H1 (cell line): ENCODE data around the gene KDM2A. TPM values are rescaled to one million over a fixed set of nuclear protein-coding genes. Genes with fewer than 3 reads are reported as not detected.

Experiments used
- CTCF ChIA-PET: fragments of 300-600 bp; sonication (Branson Sonifier 250); formaldehyde crosslinking; loops from one replicate; lab custom pipeline; 2021; ENCODE audit not compliant: partially characterized antibody; lab: Charles Lee
- POLR2A ChIA-PET: fragments of 300-600 bp; sonication (Branson Sonifier 250); formaldehyde crosslinking; loops from one replicate; lab custom pipeline; 2021; ENCODE audit warnings: inconsistent platforms; ENCODE audit not compliant: partially characterized antibody; lab: Charles Lee
- DNase-seq, 2 experiments: peaks; one replicate each; pipeline versions ENCODE4 v3.0.0 to v3.0.0-alpha.2; 2010 to 2022; ENCODE audit warnings: low spot score in 2 of 2, low read depth in 1 of 2, mixed read lengths in 1 of 2
- FAIRE-seq: peaks from 2 replicates; lab custom pipeline; 2011; peaks lifted over from hg19 to GRCh38; lab: Jason Lieb, UNC
- H2AFZ ChIP-seq: 2 replicates; pipeline ENCODE4 v1.8.1; 2012; ENCODE audit warnings: low read length, inconsistent platforms
- H2AK5ac ChIP-seq: 2 replicates; pipeline ENCODE4 v1.6.1; 2013; ENCODE audit warnings: low read depth, low read length
- H2BK120ac ChIP-seq: replicated peaks from 2 replicates; pipeline ENCODE3; 2013; ENCODE audit warnings: low read depth, low read length, inconsistent platforms
- H2BK12ac ChIP-seq: 2 replicates; pipeline ENCODE4 v1.6.1; 2013; ENCODE audit warnings: low read depth, low read length
- H2BK15ac ChIP-seq: 2 replicates; pipeline ENCODE4 v1.6.1; 2013; ENCODE audit warnings: low read length
- H2BK20ac ChIP-seq: 2 replicates; pipeline ENCODE4 v1.6.1; 2013; ENCODE audit warnings: low read length
- H2BK5ac ChIP-seq: 2 replicates; pipeline ENCODE4 v1.6.1; 2013; ENCODE audit warnings: low read depth, low read length
- H3K14ac ChIP-seq: 2 replicates; pipeline ENCODE4 v1.6.1; 2013; ENCODE audit warnings: inconsistent platforms; ENCODE audit not compliant: insufficient read length
- H3K18ac ChIP-seq: 2 replicates; pipeline ENCODE4 v1.6.1; 2013; ENCODE audit warnings: low read length; ENCODE audit errors: extremely low read depth
- H3K23ac ChIP-seq: 2 replicates; pipeline ENCODE4 v1.6.1; 2013; ENCODE audit warnings: inconsistent platforms; ENCODE audit not compliant: insufficient read length
- H3K23me2 ChIP-seq: 2 replicates; pipeline ENCODE4 v1.6.1; 2013; ENCODE audit warnings: low read depth, low read length
- H3K27ac ChIP-seq: 2 replicates; pipeline ENCODE4 v1.6.1; 2011; ENCODE audit warnings: low read depth, low read length, inconsistent platforms
- H3K27me3 ChIP-seq, 4 experiments: replicated peaks in 1 of 4; 1 replicate in 1 of 4; 2 replicates in 3 of 4; pipeline versions ENCODE4 v1.6.1 to v1.8.1; 2011 to 2013; ENCODE audit warnings: low read length in 3 of 4, mild to moderate bottlenecking in 3 of 4, inconsistent platforms in 2 of 4, mixed read lengths in 2 of 4, moderate library complexity in 1 of 4; ENCODE audit not compliant: control insufficient read depth in 3 of 4, insufficient read depth in 3 of 4; ENCODE audit errors: extremely low read depth in 1 of 4
- H3K36me3 ChIP-seq, 4 experiments: 2 replicates each; pipeline versions ENCODE4 v1.6.1 to v1.8.1; 2011 to 2013; ENCODE audit warnings: mild to moderate bottlenecking in 4 of 4, low read length in 3 of 4, moderate library complexity in 2 of 4, control low read depth in 1 of 4, inconsistent platforms in 1 of 4; ENCODE audit not compliant: insufficient read depth in 4 of 4, control insufficient read depth in 2 of 4
- H3K4ac ChIP-seq: replicated peaks from 2 replicates; pipeline ENCODE3; 2013; ENCODE audit warnings: low read length, low read depth, mixed read lengths, inconsistent platforms; ENCODE audit not compliant: insufficient read length
- H3K4me1 ChIP-seq, 4 experiments: replicated peaks in 1 of 4; 1 replicate in 1 of 4; 2 replicates in 3 of 4; pipeline versions ENCODE4 v1.6.1 to v1.8.1; 2011 to 2013; ENCODE audit warnings: low read length in 3 of 4, inconsistent platforms in 2 of 4, mixed read lengths in 1 of 4; ENCODE audit not compliant: insufficient read depth in 4 of 4, control insufficient read depth in 3 of 4
- H3K4me2 ChIP-seq, 2 experiments: 2 replicates each; pipeline versions ENCODE4 v1.6.1 to v1.8.1; 2011 to 2013; ENCODE audit warnings: low read depth in 2 of 2, low read length in 2 of 2, control low read depth in 1 of 2, inconsistent platforms in 1 of 2, mild to moderate bottlenecking in 1 of 2; ENCODE audit not compliant: insufficient read depth in 1 of 2
- H3K4me3 ChIP-seq, 4 experiments: fragments of 200-600, 300-600 bp in 1 of 4; sonication (generic), shearing (Covaris generic), sonication (Bioruptor Twin) in 1 of 4; 2 replicates each; pipeline versions ENCODE4 v1.5.1 to v1.8.1; 2011 to 2016; ENCODE audit warnings: low read length in 4 of 4, low read depth in 3 of 4, control low read depth in 2 of 4, inconsistent platforms in 2 of 4, mild to moderate bottlenecking in 2 of 4, mixed read lengths in 1 of 4, moderate library complexity in 1 of 4; ENCODE audit not compliant: insufficient read depth in 2 of 4; ENCODE audit errors: extremely low read depth in 1 of 4
- H3K56ac ChIP-seq: replicated peaks from 2 replicates; pipeline ENCODE3; 2013; ENCODE audit warnings: low read depth, mild to moderate bottlenecking, mixed read lengths, low read length, inconsistent platforms; ENCODE audit not compliant: insufficient read length
- H3K79me1 ChIP-seq: 2 replicates; pipeline ENCODE4 v1.6.1; 2013; ENCODE audit warnings: low read depth, low read length, control low read depth
- H3K79me2 ChIP-seq, 2 experiments: 2 replicates each; pipeline versions ENCODE4 v1.6.1 to v1.8.1; 2012 to 2013; ENCODE audit warnings: low read length in 2 of 2, mild to moderate bottlenecking in 2 of 2, inconsistent platforms in 1 of 2; ENCODE audit not compliant: insufficient read depth in 2 of 2, control insufficient read depth in 1 of 2
- H3K9ac ChIP-seq, 4 experiments: replicated peaks in 1 of 4; 1 replicate in 1 of 4; 2 replicates in 3 of 4; pipeline versions ENCODE4 v1.6.1 to v1.8.1; 2011 to 2013; ENCODE audit warnings: low read depth in 3 of 4, low read length in 3 of 4, control low read depth in 2 of 4, mild to moderate bottlenecking in 2 of 4, moderate library complexity in 2 of 4, inconsistent platforms in 1 of 4; ENCODE audit errors: extremely low read depth in 1 of 4
- H3K9me3 ChIP-seq, 2 experiments: 2 replicates each; pipeline versions ENCODE4 v1.6.1 to v1.8.1; 2012 to 2013; ENCODE audit warnings: mild to moderate bottlenecking in 2 of 2, moderate library complexity in 2 of 2, control low read depth in 1 of 2, inconsistent platforms in 1 of 2, low read depth in 1 of 2, low read length in 1 of 2, mixed read lengths in 1 of 2; ENCODE audit not compliant: insufficient read depth in 2 of 2
- H4K20me1 ChIP-seq, 2 experiments: replicated peaks in 1 of 2; 2 replicates each; pipeline versions ENCODE3 to v1.8.1; 2011 to 2013; ENCODE audit warnings: inconsistent platforms in 2 of 2, low read length in 2 of 2, mild to moderate bottlenecking in 1 of 2; ENCODE audit not compliant: insufficient read depth in 2 of 2, control insufficient read depth in 1 of 2
- H4K5ac ChIP-seq: 2 replicates; pipeline ENCODE4 v1.6.1; 2013; ENCODE audit warnings: low read length, low read depth, mixed read lengths, inconsistent platforms; ENCODE audit not compliant: insufficient read length
- H4K8ac ChIP-seq: 2 replicates; pipeline ENCODE4 v1.8.0; 2013; ENCODE audit warnings: mild to moderate bottlenecking, moderate library complexity, low read length, inconsistent platforms; ENCODE audit not compliant: insufficient read depth; ENCODE audit errors: extremely low read depth
- H4K91ac ChIP-seq: replicated peaks from 2 replicates; pipeline ENCODE3; 2013; ENCODE audit warnings: low read length, mixed read lengths, inconsistent platforms; ENCODE audit not compliant: insufficient read length
- CHD2 ChIP-seq: IDR thresholded peaks from 2 replicates; pipeline ENCODE4 v1.6.1; 2012; ENCODE audit warnings: low read length, improper control_type of control experiment
- CREB1 ChIP-seq: IDR thresholded peaks from 2 replicates; pipeline ENCODE4 v1.6.1; 2012; ENCODE audit warnings: inconsistent platforms
- EP300 ChIP-seq, 2 experiments: IDR thresholded peaks; 1 replicate in 1 of 2; 2 replicates in 1 of 2; pipeline ENCODE4 v1.6.1; 2011 to 2012; ENCODE audit warnings: low read depth in 2 of 2, low read length in 2 of 2, mild to moderate bottlenecking in 2 of 2, borderline replicate concordance in 1 of 2, inconsistent platforms in 1 of 2, moderate library complexity in 1 of 2
- EZH2 ChIP-seq: fragments of 200-600 bp; sonication (generic); IDR thresholded peaks from 2 replicates; pipeline ENCODE4 v1.7.1; 2012; ENCODE audit warnings: low read depth, mild to moderate bottlenecking, moderate library complexity, low read length, inconsistent platforms; ENCODE audit not compliant: severe bottlenecking
- MAX ChIP-seq: IDR thresholded peaks from 2 replicates; pipeline ENCODE4 v1.6.1; 2012; ENCODE audit warnings: inconsistent platforms
- PHF8 ChIP-seq: fragments of 200-600 bp; sonication (generic); conservative IDR thresholded peaks from 2 replicates; pipeline ENCODE4 v1.7.1; 2012; ENCODE audit warnings: low read depth, mild to moderate bottlenecking, inconsistent platforms, low read length, moderate library complexity
- POLR2AphosphoS5 ChIP-seq: IDR thresholded peaks from 2 replicates; pipeline ENCODE4 v1.6.1; 2011; ENCODE audit warnings: low read depth, low read length
- POU5F1 ChIP-seq: IDR thresholded peaks from 2 replicates; pipeline ENCODE4 v1.6.1; 2011; ENCODE audit warnings: low read depth, mild to moderate bottlenecking, low read length, moderate library complexity
- RBBP5 ChIP-seq: IDR thresholded peaks from 2 replicates; pipeline ENCODE4 v1.7.1; 2012; ENCODE audit warnings: low read depth, mild to moderate bottlenecking, inconsistent platforms, low read length, moderate library complexity, borderline replicate concordance
- RNF2 ChIP-seq: fragments of 200-900, 300-1000 bp; sonication (generic); IDR thresholded peaks from 2 replicates; pipeline ENCODE4 v1.7.1; 2016; ENCODE audit warnings: borderline replicate concordance, low read depth, mild to moderate bottlenecking, antibody characterized with exemption, low read length; ENCODE audit not compliant: poor library complexity, severe bottlenecking; ENCODE audit errors: missing control alignments
- SAP30 ChIP-seq: fragments of 300-600 bp; sonication (generic); IDR thresholded peaks from 2 replicates; pipeline ENCODE4 v1.7.1; 2012; ENCODE audit warnings: low read length, moderate library complexity, mild to moderate bottlenecking, inconsistent platforms; ENCODE audit not compliant: insufficient read depth, insufficient replicate concordance
- TCF12 ChIP-seq: IDR thresholded peaks from 2 replicates; pipeline ENCODE4 v1.6.1; 2011; ENCODE audit warnings: low read depth, mild to moderate bottlenecking, low read length
- ZNF274 ChIP-seq: IDR thresholded peaks from 2 replicates; pipeline ENCODE4 v1.7.0; 2012; ENCODE audit warnings: low read length, borderline replicate concordance; ENCODE audit errors: extremely low read depth
- WGBS, 2 experiments: shearing (Covaris generic) in 1 of 2; methylation state at CpG; one replicate each; pipeline versions ENCODE4 v1.1.6 to v1.1.7; 2013 to 2015; ENCODE audit warnings: low lambda C conversion rate in 2 of 2, mixed read lengths in 2 of 2, inconsistent platforms in 1 of 2, low coverage in 1 of 2, missing lambda C conversion rate in 1 of 2; ENCODE audit not compliant: insufficient replicate concordance in 2 of 2, insufficient coverage in 1 of 2, insufficient read length in 1 of 2; ENCODE audit errors: extremely low coverage in 1 of 2, missing lambda C conversion rate in 1 of 2; 5-methylcytosine and 5-hydroxymethylcytosine counted together
- polyA plus RNA-seq, 7 experiments: library from polyadenylated mRNA; depleted of rRNA in 3 of 7; stranded (reverse) in 5 of 7; unstranded in 2 of 7; fragments of >200 nt in 5 of 7; fragments of 200-250 nt in 2 of 7; gene quantifications; 1 replicate in 5 of 7; 2 replicates in 1 of 7; 4 replicates in 1 of 7; pipeline versions ENCODE4 v1.2.1 to v1.2.3, GENCODE V29; 2011 to 2013; ENCODE audit warnings: missing spikeins in 2 of 7, mixed read lengths in 2 of 7
- total RNA-seq: library from RNA; stranded (reverse); fragmentation: NEBNext Ultra II Directional; extraction: Animal tissue kit (Norgen Biotek cat#: 25700); gene quantifications from 2 replicates; pipeline ENCODE4 v1.2.1, GENCODE V29; 2021

KDM2A gene
- total and polyA plus RNA-seq, 2 of the 8 experiments (the other 6 are each of a cell fraction or from before 2014, with no cell fraction given): 55.4 to 66.2 TPM

DNA sequence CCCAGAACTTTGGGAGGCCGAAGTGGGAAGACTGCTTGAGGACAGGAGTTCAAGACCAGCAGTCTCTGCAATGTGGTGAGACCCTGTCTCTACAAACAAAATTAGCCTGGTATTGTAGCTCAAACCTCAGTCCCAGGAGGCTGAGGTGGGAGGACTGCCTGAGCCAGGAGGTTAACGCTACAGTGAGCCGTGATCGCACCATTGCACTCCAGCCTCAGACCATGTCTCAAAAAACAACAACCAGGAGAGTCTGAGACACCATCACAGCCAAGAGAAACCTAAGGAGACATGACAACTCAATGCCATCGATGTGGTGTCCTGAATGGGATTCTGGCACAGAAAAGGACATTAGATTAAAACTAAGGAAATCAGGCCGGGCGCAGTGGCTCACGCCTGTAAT, 28.3 kb upstream of the KDM2A start:
- Histone ChIP-seq H3K14ac (no peak overlapping the region), H4K91ac (no peak overlapping the region), H4K20me1 (no peaks in the 10 kb centered on the region), H3K4me3 (no peak overlapping the region), H3K23me2 (no peaks in the 10 kb centered on the region), H3K4me1 (peaks cover 0 to 3% (median 1%) of the 10 kb centered on the region in 4 experiments; a peak in 2 of 7 replicates), H3K79me2 (no peaks in the 10 kb centered on the region), H3K27ac (no peak overlapping the region), H3K79me1 (no peaks in the 10 kb centered on the region), H3K18ac (no peak overlapping the region), H2BK5ac (no peak overlapping the region), H3K4ac (no peak overlapping the region), H3K9me3 (no peaks in the 10 kb centered on the region), H2BK120ac (no peak overlapping the region), H2BK15ac (no peak overlapping the region; the same call in 1 of the 2 replicates), H3K9ac (no peak overlapping the region), H4K5ac (no peak overlapping the region), H3K4me2 (no peak overlapping the region), H3K56ac (no peak overlapping the region), H3K23ac (no peak overlapping the region), H2BK20ac (0 out of 2 replicates have a peak overlapping the region, but pooled peaks have one; percentile 18), H2BK12ac (peak overlapping the region; percentile 39; the same call in 1 of the 2 replicates), H4K8ac (no peak overlapping the region), H2AK5ac (no peak overlapping the region), H2AFZ (no peak overlapping the region), H3K27me3 (no peaks in the 10 kb centered on the region), H3K36me3 (no peaks in the 10 kb centered on the region)
- WGBS, 2 experiments: 93% methylated on average over 8 of the region's 8 CpGs; no CpG with 5 or more reads in 1 of the 2 experiments
- DNase-seq (no peak), FAIRE-seq (no peak)
- CTCF ChIA-PET: interaction anchor here (0.6 to 1.7 kb wide), 2 partner anchors 10 to 26 kb away, joined by 3 to 8 read pairs; no protein-coding TSS in a partner anchor
- POLR2A ChIA-PET: interaction anchor here (0.6 to 1.4 kb wide), 2 partner anchors 11 to 38 kb away, joined by 3 to 4 read pairs; no protein-coding TSS in a partner anchor
- TF ChIP-seq CREB1: no peak
- no peak for TF ChIP-seq EP300 (IDR thresholded peaks at IDR 0.05; ENCODE audit: borderline replicate concordance in 1 of 2, low read depth in 2 of 2, low read length in 2 of 2)
- TF ChIP-seq ZNF274: no peak
- TF ChIP-seq MAX: no peak
- TF ChIP-seq PHF8: no peak
- no peak for TF ChIP-seq RNF2
- no peak for TF ChIP-seq TCF12
- TF ChIP-seq EZH2: no peak
- no peak for TF ChIP-seq RBBP5
- TF ChIP-seq CHD2: no peak
- TF ChIP-seq POLR2AphosphoS5: no peak
- no peak for TF ChIP-seq SAP30
- no peak for TF ChIP-seq POU5F1
